GM12878 (cell line): ENCODE measurements around the gene MMP20. TPM values are rescaled to one million over a fixed set of nuclear protein-coding genes. Genes with fewer than 3 reads are reported as not detected.

Experiments
- ATAC-seq: fragments of 200-7000 bp; cut with Tn5 transposase; 3 replicates; pipeline ENCODE4 v1.9.1; 2020; ENCODE audit warnings: mild to moderate bottlenecking, moderate library complexity
- BruUV-seq: library from RNA; stranded (reverse); fragments of 400-500 nt; replicated peaks from 2 replicates; lab custom pipeline; 2021; lab: Mats Ljungman, UMichigan
- CTCF ChIA-PET: fragments of 300-600 bp; sonication (Branson Sonifier 250); formaldehyde crosslinking; extraction: SDS; loops from one replicate; lab custom pipeline; 2021; ENCODE audit warnings: inconsistent platforms; lab: Yijun Ruan, JAX
- POLR2A ChIA-PET: fragments of 350-600 bp; formaldehyde crosslinking; extraction: SDS; loops from one replicate; lab custom pipeline; 2021; ENCODE audit warnings: inconsistent platforms; lab: Charles Lee
- RAD21 ChIA-PET: fragments of 300-600 bp; sonication (Branson Sonifier 250); formaldehyde crosslinking; loops from one replicate; lab custom pipeline; 2023; ENCODE audit warnings: antibody characterized with exemption; ENCODE audit not compliant: unreplicated experiment; lab: Charles Lee
- SMC1A ChIA-PET: fragments of 300-600 bp; sonication (Branson Sonifier 250); formaldehyde crosslinking; loops from one replicate; lab custom pipeline; 2023; ENCODE audit not compliant: unreplicated experiment, uncharacterized antibody; lab: Charles Lee
- DNase-seq: peaks from one replicate; pipeline ENCODE4 v3.0.0-alpha.2; 2011; ENCODE audit warnings: low read depth, low spot score
- FAIRE-seq: peaks from 3 replicates; lab custom pipeline; 2011; peaks lifted over from hg19 to GRCh38; lab: Jason Lieb, UNC
- H2AFZ ChIP-seq: 2 replicates; pipeline ENCODE4 v1.6.0; 2011; ENCODE audit warnings: low read depth, low read length, control low read depth; ENCODE audit not compliant: control insufficient read depth
- H3K27ac ChIP-seq: 2 replicates; pipeline ENCODE4 v1.5.1; 2011; ENCODE audit warnings: control low read depth; ENCODE audit not compliant: control insufficient read depth, insufficient read depth
- H3K27me3 ChIP-seq, 2 experiments: replicated peaks in 1 of 2; 2 replicates each; pipeline versions ENCODE4 v1.6.0 to v1.6.1; 2011; ENCODE audit warnings: low read length in 1 of 2; ENCODE audit not compliant: control insufficient read depth in 2 of 2, insufficient read depth in 2 of 2
- H3K36me3 ChIP-seq, 2 experiments: 2 replicates each; pipeline ENCODE4 v1.5.1; 2011; ENCODE audit warnings: low read length in 1 of 2; ENCODE audit not compliant: control insufficient read depth in 2 of 2, insufficient read depth in 2 of 2
- H3K4me1 ChIP-seq: 2 replicates; pipeline ENCODE4 v1.6.1; 2011; ENCODE audit warnings: mild to moderate bottlenecking, low read length, moderate library complexity, mixed read lengths; ENCODE audit not compliant: control insufficient read depth, insufficient read depth
- H3K4me2 ChIP-seq: 2 replicates; pipeline ENCODE4 v1.6.0; 2011; ENCODE audit warnings: control low read depth; ENCODE audit not compliant: control insufficient read depth, insufficient read depth
- H3K4me3 ChIP-seq: fragments of 200-600 bp; sonication (generic); 2 replicates; pipeline ENCODE4 v1.5.1; 2016
- H3K79me2 ChIP-seq: 2 replicates; pipeline ENCODE4 v1.6.0; 2011; ENCODE audit warnings: low read length; ENCODE audit not compliant: control insufficient read depth, insufficient read depth
- H3K9ac ChIP-seq: 2 replicates; pipeline ENCODE4 v1.8.0; 2011; ENCODE audit warnings: low read length, control low read depth, mixed read lengths; ENCODE audit not compliant: control insufficient read depth, insufficient read depth
- H3K9me3 ChIP-seq: replicated peaks from 3 replicates; pipeline ENCODE4 v1.5.1; 2011; ENCODE audit warnings: mild to moderate bottlenecking, low read length; ENCODE audit not compliant: control insufficient read depth, insufficient read depth
- H4K20me1 ChIP-seq: 2 replicates; pipeline ENCODE4 v1.6.0; 2011; ENCODE audit not compliant: control insufficient read depth, insufficient read depth
- ATF7 ChIP-seq: fragments of 450-650 bp; IDR thresholded peaks from 2 replicates; pipeline ENCODE4 v1.6.1; 2016; ENCODE audit warnings: low read depth, mild to moderate bottlenecking
- BHLHE40 ChIP-seq, 2 experiments: fragments of 450-650 bp in 1 of 2; IDR thresholded peaks; 2 replicates each; pipeline ENCODE4 v1.6.1; 2011 to 2017; ENCODE audit warnings: low read depth in 2 of 2, borderline replicate concordance in 1 of 2, improper control_type of control experiment in 1 of 2, low read length in 1 of 2, mild to moderate bottlenecking in 1 of 2
- CHD2 ChIP-seq: IDR thresholded peaks from 2 replicates; pipeline ENCODE4 v1.6.1; 2011; ENCODE audit warnings: low read depth, low read length, improper control_type of control experiment, borderline replicate concordance
- CREB1 ChIP-seq: IDR thresholded peaks from 2 replicates; pipeline ENCODE4 v1.6.1; 2012; ENCODE audit warnings: low read depth, mild to moderate bottlenecking, inconsistent platforms
- DPF2 ChIP-seq: fragments of 450-650 bp; IDR thresholded peaks from 2 replicates; pipeline ENCODE4 v1.6.1; 2017; ENCODE audit warnings: mild to moderate bottlenecking
- GATAD2B ChIP-seq: fragments of 450-650 bp; conservative IDR thresholded peaks from 2 replicates; pipeline ENCODE4 v1.6.1; 2017; ENCODE audit warnings: low read depth, mild to moderate bottlenecking, moderate library complexity
- HCFC1 ChIP-seq: fragments of 150-350 bp; IDR thresholded peaks from 2 replicates; pipeline ENCODE4 v1.6.1; 2014; ENCODE audit warnings: low read length
- IKZF1 ChIP-seq: fragments of 450-650 bp; conservative IDR thresholded peaks from 2 replicates; pipeline ENCODE4 v1.6.1; 2017; ENCODE audit warnings: antibody characterized with exemption, mild to moderate bottlenecking
- MTA3 ChIP-seq: IDR thresholded peaks from 2 replicates; pipeline ENCODE4 v1.6.1; 2012; ENCODE audit warnings: low read length, inconsistent platforms, borderline replicate concordance
- NBN ChIP-seq: fragments of 450-650 bp; IDR thresholded peaks from 2 replicates; pipeline ENCODE4 v1.6.1; 2016
- PAX5 ChIP-seq: IDR thresholded peaks from 2 replicates; pipeline ENCODE4 v1.6.1; 2011; ENCODE audit warnings: low read depth, low read length, borderline replicate concordance
- POLR2AphosphoS5 ChIP-seq: IDR thresholded peaks from 2 replicates; pipeline ENCODE4 v1.6.1; 2011; ENCODE audit warnings: mild to moderate bottlenecking, low read length, inconsistent platforms
- RAD21 ChIP-seq: IDR thresholded peaks from 2 replicates; pipeline ENCODE4 v1.6.1; 2011; ENCODE audit warnings: mild to moderate bottlenecking, low read depth, low read length, moderate library complexity; ENCODE audit not compliant: insufficient read depth
- RAD51 ChIP-seq: fragments of 450-650 bp; IDR thresholded peaks from 2 replicates; pipeline ENCODE4 v1.6.1; 2016; ENCODE audit warnings: moderate library complexity, mild to moderate bottlenecking, inconsistent platforms
- SRF ChIP-seq, 2 experiments: IDR thresholded peaks; 2 replicates each; pipeline ENCODE4 v1.6.1; 2011; ENCODE audit warnings: low read depth in 2 of 2, low read length in 2 of 2, mild to moderate bottlenecking in 1 of 2, moderate library complexity in 1 of 2
- WGBS: methylation state at CpG from one replicate; pipeline ENCODE4 v1.1.6; 2016; ENCODE audit warnings: low lambda C conversion rate; ENCODE audit not compliant: insufficient replicate concordance, insufficient coverage; ENCODE audit errors: missing lambda C conversion rate; 5-methylcytosine and 5-hydroxymethylcytosine counted together
- in situ Hi-C: fragments of 300-500 bp; cut with MboI; formaldehyde crosslinking; loops from 9 replicates; pipeline ENCODE4 v1.14.3; 2018; ENCODE audit warnings: mixed read lengths
- intact Hi-C: fragments of 100-400 bp; cut with micrococcal nuclease; formaldehyde crosslinking; loops from one replicate; pipeline ENCODE4 v1.14.2; 2022; ENCODE audit not compliant: unreplicated experiment
- polyA plus RNA-seq, 11 experiments: library from polyadenylated mRNA; depleted of rRNA in 4 of 11; unstranded in 6 of 11; stranded (reverse) in 5 of 11; fragments of >200 nt; fragmentation: Nextera tagmentation in 4 of 11; fragmentation: Illumina TruSeq in 1 of 11; extraction: Ambion mirVana in 4 of 11; extraction: Trizol in 1 of 11; gene quantifications; 1 replicate in 1 of 11; 2 replicates in 10 of 11; pipeline versions ENCODE4 v1.2.1 to v1.2.3, GENCODE V29; 2011 to 2016; ENCODE audit warnings: inconsistent platforms in 2 of 11, missing spikeins in 2 of 11, low read depth in 1 of 11
- total RNA-seq, 4 experiments: library from RNA; depleted of rRNA in 3 of 4; stranded (reverse); fragments of >200 nt in 3 of 4; fragmentation: Illumina TruSeq in 1 of 4; extraction: Trizol in 1 of 4; gene quantifications; 2 replicates each; pipeline versions ENCODE4 v1.2.1 to v1.2.3, GENCODE V29; 2013 to 2021
- TF ChIP-seq, protein P1 (sequence below): IDR thresholded peaks from 2 replicates; pipeline ENCODE4 v1.6.1; 2011; ENCODE audit warnings: low read depth, mild to moderate bottlenecking, low read length, moderate library complexity, borderline replicate concordance; ENCODE audit errors: extremely low read depth
- TF ChIP-seq, protein P2 (sequence below): fragments of 450-650 bp; IDR thresholded peaks from 2 replicates; pipeline ENCODE4 v1.6.1; 2016; ENCODE audit warnings: mild to moderate bottlenecking, moderate library complexity, borderline replicate concordance
- TF ChIP-seq, protein P3 (sequence below), 3 experiments: IDR thresholded peaks in 2 of 3; conservative IDR thresholded peaks in 1 of 3; 2 replicates each; pipeline ENCODE4 v1.5.1; 2011; ENCODE audit warnings: low read depth in 3 of 3, low read length in 3 of 3, mild to moderate bottlenecking in 3 of 3, control low read depth in 2 of 3, moderate library complexity in 2 of 3, inconsistent platforms in 1 of 3, mixed read lengths in 1 of 3; ENCODE audit not compliant: control insufficient read depth in 2 of 3, insufficient read depth in 1 of 3; ENCODE audit errors: extremely low read depth in 1 of 3

MMP20 gene
- total and polyA plus RNA-seq, 10 of the 15 experiments (the other 5 are each of a cell fraction or from before 2014, with no cell fraction given): 0.10 to 0.57 (median 0.19) TPM; not detected in 2

DNA sequence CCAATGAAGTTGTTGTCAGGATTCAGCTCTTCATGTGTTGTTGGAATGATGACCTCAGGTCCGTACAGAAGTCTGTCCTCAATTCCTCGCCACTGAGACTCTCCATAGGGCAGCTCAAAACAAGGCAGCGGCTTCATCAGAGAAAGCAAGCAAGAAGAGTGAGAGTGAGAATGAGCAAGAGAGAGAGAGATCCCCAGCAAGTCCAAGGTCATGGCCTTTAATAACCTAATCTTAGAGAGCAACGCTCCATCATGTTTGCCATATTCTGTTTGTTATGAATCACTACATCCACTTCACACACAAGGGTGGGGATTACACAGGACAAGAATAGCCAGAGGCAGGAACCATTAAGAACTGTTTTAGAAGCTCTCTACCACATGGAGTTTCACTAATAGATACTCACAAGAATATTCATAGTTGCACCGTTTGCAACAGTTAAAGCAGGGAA is 71.3 kb downstream of the MMP20 start:
- POLR2A ChIA-PET: interaction anchor here (0.6 to 7.8 kb wide), 15 partner anchors 8 to 366 kb away, joined by 3 to 67 read pairs (median 8); no protein-coding TSS in a partner anchor
- peak; percentile 97 for TF ChIP-seq MTA3
- TF ChIP-seq RAD51: peak; percentile 22; the same call in 1 of the 2 replicates
- TF ChIP-seq PAX5: peak; percentile 88
- TF ChIP-seq ATF7: peak; percentile 78
- TF ChIP-seq RAD21: peak; percentile 30; the same call in 1 of the 2 replicates
- TF ChIP-seq CREB1: peak; percentile 70
- peak; percentile 89 for TF ChIP-seq IKZF1
- TF ChIP-seq, protein P1, sequence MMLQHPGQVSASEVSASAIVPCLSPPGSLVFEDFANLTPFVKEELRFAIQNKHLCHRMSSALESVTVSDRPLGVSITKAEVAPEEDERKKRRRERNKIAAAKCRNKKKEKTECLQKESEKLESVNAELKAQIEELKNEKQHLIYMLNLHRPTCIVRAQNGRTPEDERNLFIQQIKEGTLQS: no peak
- TF ChIP-seq SRF (IDR thresholded peaks at IDR 0.05; ENCODE audit: low read depth in 2 of 2, low read length in 2 of 2): no peak
- TF ChIP-seq, protein P2, sequence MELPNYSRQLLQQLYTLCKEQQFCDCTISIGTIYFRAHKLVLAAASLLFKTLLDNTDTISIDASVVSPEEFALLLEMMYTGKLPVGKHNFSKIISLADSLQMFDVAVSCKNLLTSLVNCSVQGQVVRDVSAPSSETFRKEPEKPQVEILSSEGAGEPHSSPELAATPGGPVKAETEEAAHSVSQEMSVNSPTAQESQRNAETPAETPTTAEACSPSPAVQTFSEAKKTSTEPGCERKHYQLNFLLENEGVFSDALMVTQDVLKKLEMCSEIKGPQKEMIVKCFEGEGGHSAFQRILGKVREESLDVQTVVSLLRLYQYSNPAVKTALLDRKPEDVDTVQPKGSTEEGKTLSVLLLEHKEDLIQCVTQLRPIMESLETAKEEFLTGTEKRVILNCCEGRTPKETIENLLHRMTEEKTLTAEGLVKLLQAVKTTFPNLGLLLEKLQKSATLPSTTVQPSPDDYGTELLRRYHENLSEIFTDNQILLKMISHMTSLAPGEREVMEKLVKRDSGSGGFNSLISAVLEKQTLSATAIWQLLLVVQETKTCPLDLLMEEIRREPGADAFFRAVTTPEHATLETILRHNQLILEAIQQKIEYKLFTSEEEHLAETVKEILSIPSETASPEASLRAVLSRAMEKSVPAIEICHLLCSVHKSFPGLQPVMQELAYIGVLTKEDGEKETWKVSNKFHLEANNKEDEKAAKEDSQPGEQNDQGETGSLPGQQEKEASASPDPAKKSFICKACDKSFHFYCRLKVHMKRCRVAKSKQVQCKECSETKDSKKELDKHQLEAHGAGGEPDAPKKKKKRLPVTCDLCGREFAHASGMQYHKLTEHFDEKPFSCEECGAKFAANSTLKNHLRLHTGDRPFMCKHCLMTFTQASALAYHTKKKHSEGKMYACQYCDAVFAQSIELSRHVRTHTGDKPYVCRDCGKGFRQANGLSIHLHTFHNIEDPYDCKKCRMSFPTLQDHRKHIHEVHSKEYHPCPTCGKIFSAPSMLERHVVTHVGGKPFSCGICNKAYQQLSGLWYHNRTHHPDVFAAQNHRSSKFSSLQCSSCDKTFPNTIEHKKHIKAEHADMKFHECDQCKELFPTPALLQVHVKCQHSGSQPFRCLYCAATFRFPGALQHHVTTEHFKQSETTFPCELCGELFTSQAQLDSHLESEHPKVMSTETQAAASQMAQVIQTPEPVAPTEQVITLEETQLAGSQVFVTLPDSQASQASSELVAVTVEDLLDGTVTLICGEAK: 0 out of 2 replicates have a peak, but pooled peaks have one; percentile 16
- TF ChIP-seq POLR2AphosphoS5: 0 out of 2 replicates have a peak, but pooled peaks have one; percentile 55
- TF ChIP-seq HCFC1: no peak
- no peak for TF ChIP-seq CHD2
- TF ChIP-seq GATAD2B: 0 out of 2 replicates have a peak, but pooled peaks have one; percentile 55
- TF ChIP-seq DPF2: 0 out of 2 replicates have a peak, but pooled peaks have one; percentile 66
- peak; percentile 29 to 61; a peak in 3 of 4 replicates for TF ChIP-seq BHLHE40 (IDR thresholded peaks at IDR 0.05; ENCODE audit: borderline replicate concordance in 1 of 2, low read depth in 2 of 2, low read length in 1 of 2)
- peak; percentile 90; the same call in 1 of the 2 replicates for TF ChIP-seq NBN
- TF ChIP-seq, protein P3, sequence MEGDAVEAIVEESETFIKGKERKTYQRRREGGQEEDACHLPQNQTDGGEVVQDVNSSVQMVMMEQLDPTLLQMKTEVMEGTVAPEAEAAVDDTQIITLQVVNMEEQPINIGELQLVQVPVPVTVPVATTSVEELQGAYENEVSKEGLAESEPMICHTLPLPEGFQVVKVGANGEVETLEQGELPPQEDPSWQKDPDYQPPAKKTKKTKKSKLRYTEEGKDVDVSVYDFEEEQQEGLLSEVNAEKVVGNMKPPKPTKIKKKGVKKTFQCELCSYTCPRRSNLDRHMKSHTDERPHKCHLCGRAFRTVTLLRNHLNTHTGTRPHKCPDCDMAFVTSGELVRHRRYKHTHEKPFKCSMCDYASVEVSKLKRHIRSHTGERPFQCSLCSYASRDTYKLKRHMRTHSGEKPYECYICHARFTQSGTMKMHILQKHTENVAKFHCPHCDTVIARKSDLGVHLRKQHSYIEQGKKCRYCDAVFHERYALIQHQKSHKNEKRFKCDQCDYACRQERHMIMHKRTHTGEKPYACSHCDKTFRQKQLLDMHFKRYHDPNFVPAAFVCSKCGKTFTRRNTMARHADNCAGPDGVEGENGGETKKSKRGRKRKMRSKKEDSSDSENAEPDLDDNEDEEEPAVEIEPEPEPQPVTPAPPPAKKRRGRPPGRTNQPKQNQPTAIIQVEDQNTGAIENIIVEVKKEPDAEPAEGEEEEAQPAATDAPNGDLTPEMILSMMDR (IDR thresholded peaks at IDR 0.05 in 2 of 3, conservative IDR thresholded peaks at IDR 0.05 in 1 of 3; ENCODE audit: control insufficient read depth in 2 of 3, extremely low read depth in 1 of 3, insufficient read depth in 1 of 3, low read depth in 3 of 3, low read length in 3 of 3): no peak

More for the DNA sequence above, 71.3 kb downstream of the MMP20 start:
- BruUV-seq: no TSS peak
- ChIA-PET SMC1A (interaction anchor here (0.6 to 18.2 kb wide), 20 partner anchors 9 to 236 kb away, joined by 3 to 399 read pairs (median 6); no protein-coding TSS in a partner anchor), CTCF (interaction anchor here (0.5 to 9.1 kb wide), 19 partner anchors 8 to 123 kb away, joined by 3 to 110 read pairs (median 5); no protein-coding TSS in a partner anchor), RAD21 (interaction anchor here (0.7 to 8.4 kb wide), 25 partner anchors 8 to 239 kb away, joined by 3 to 143 read pairs (median 8); partner anchors contain the start of gene MMP7)
- H3K4me3 ChIP-seq: no peak overlapping the region
- 0 out of 2 replicates have a peak overlapping the region, but pooled peaks have one; percentile 17 for H3K9ac ChIP-seq
- in situ Hi-C loops: no loop called here
- H3K27ac ChIP-seq: peak overlapping the region; percentile 40; the same call in 1 of the 2 replicates
- no peaks in the 10 kb centered on the region for H3K79me2 ChIP-seq
- peak overlapping the region; percentile 38 for H3K4me2 ChIP-seq
- peak; percentile 78 for DNase-seq
- no peaks in the 10 kb centered on the region for H3K27me3 ChIP-seq
- no peak for FAIRE-seq
- peak; percentile 85 for ATAC-seq
- H3K36me3 ChIP-seq: peaks cover 0 to 1% of the 10 kb centered on the region in 2 experiments; a peak in 1 of 4 replicates
- 28% methylated on average over 5 of the region's 5 CpGs for WGBS
- intact Hi-C loops: no loop called here
- peak overlapping the region; percentile 5 for H2AFZ ChIP-seq
- H4K20me1 ChIP-seq: no peaks in the 10 kb centered on the region
- H3K4me1 ChIP-seq: peaks cover 40% of the 10 kb centered on the region
- H3K9me3 ChIP-seq: peaks cover 10% of the 10 kb centered on the region
